ENCODE data around the gene CCNC.

CCNC gene

GRCh38 chr6:99548706-99549105, 19.8 kb downstream of the CCNC start:
- CTCF ChIA-PET, result no interaction called here
- no peak for DNase-seq (ENCODE audit: extremely low spot score)
- POLR2A ChIA-PET, result no interaction called here
- TF ChIP-seq SUZ12 (IDR thresholded peaks at IDR 0.05) (no peak), HDGF (IDR thresholded peaks at IDR 0.05; ENCODE audit: borderline replicate concordance) (no peak), FOXM1 (IDR thresholded peaks at IDR 0.05; ENCODE audit: borderline replicate concordance) (no peak), ELF4 (IDR thresholded peaks at IDR 0.05) (no peak), FOXA1 (IDR thresholded peaks at IDR 0.05) (no peak), L3MBTL2 (conservative IDR thresholded peaks at IDR 0.05) (no peak), ZNF384 (IDR thresholded peaks at IDR 0.05) (no peak), BHLHE40 (IDR thresholded peaks at IDR 0.05; ENCODE audit: borderline replicate concordance) (no peak), FOXK2 (IDR thresholded peaks at IDR 0.05) (no peak)

DNA sequence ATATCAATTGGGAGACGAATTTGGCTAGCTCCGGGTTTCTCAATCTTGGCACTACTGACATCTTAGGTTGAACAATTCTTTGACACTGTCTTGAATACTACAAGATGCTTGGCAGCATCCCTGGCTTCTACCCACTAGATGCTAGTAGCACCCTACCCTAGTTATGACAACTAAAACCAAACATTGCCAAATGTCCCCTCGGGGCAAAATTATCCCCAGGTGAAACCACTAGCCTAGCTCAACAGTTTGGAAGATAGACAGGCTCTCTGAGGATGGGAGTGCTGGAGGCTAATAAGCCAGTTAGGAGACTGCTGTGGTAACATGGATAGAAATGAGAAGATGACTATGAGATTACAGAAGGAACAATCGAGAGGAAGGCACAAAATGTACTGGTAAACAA, 20.9 kb downstream of the CCNC start:
- DNase-seq (ENCODE audit: extremely low spot score), result no peak
- POLR2A ChIA-PET, result interaction anchor here (1.0 kb wide), 1 partner anchor 21 kb away, joined by 5 read pairs; the partner anchor contains the start of gene CCNC
- CTCF ChIA-PET, result no interaction called here
- no peak for TF ChIP-seq L3MBTL2 (conservative IDR thresholded peaks at IDR 0.05)
- TF ChIP-seq SUZ12 (IDR thresholded peaks at IDR 0.05), result no peak
- no peak for TF ChIP-seq BHLHE40 (IDR thresholded peaks at IDR 0.05; ENCODE audit: borderline replicate concordance)
- no peak for TF ChIP-seq ARNT (IDR thresholded peaks at IDR 0.05)
- no peak for TF ChIP-seq FOXK2 (IDR thresholded peaks at IDR 0.05)
- no peak for TF ChIP-seq NFRKB (IDR thresholded peaks at IDR 0.05)
- TF ChIP-seq FOXA1 (IDR thresholded peaks at IDR 0.05), result no peak
- no peak for TF ChIP-seq LEF1 (IDR thresholded peaks at IDR 0.05; ENCODE audit: borderline replicate concordance)
- TF ChIP-seq ZNF384 (IDR thresholded peaks at IDR 0.05), result no peak
- no peak for TF ChIP-seq CTBP1 (IDR thresholded peaks at IDR 0.05; ENCODE audit: borderline replicate concordance)
- no peak for TF ChIP-seq ELF4 (IDR thresholded peaks at IDR 0.05)
- TF ChIP-seq SP1 (IDR thresholded peaks at IDR 0.05), result no peak

- no peak for TF ChIP-seq SUZ12 (IDR thresholded peaks at IDR 0.05)
- no peak for TF ChIP-seq FOXK2 (IDR thresholded peaks at IDR 0.05)
- no peak for TF ChIP-seq L3MBTL2 (conservative IDR thresholded peaks at IDR 0.05)
- TF ChIP-seq ZNF384 (IDR thresholded peaks at IDR 0.05), result no peak
- POLR2A ChIA-PET, result no interaction called here
- CTCF ChIA-PET, result interaction anchor here (0.6 to 0.7 kb wide), 2 partner anchors 75 to 1301 kb away, joined by 3 to 8 read pairs; no protein-coding TSS in a partner anchor
- DNase-seq (ENCODE audit: extremely low spot score), result no peak
Observed at GRCh38 chr6:99545442-99545841, 23.0 kb downstream of the CCNC start.

GRCh38 chr6:99543968-99544367, 24.5 kb downstream of the CCNC start:
- CTCF ChIA-PET, result no interaction called here
- TF ChIP-seq SUZ12 (IDR thresholded peaks at IDR 0.05) (no peak), SP1 (IDR thresholded peaks at IDR 0.05) (no peak), ARNT (IDR thresholded peaks at IDR 0.05) (no peak), FOXA1 (IDR thresholded peaks at IDR 0.05) (no peak), CTBP1 (IDR thresholded peaks at IDR 0.05; ENCODE audit: borderline replicate concordance) (no peak), HDGF (IDR thresholded peaks at IDR 0.05; ENCODE audit: borderline replicate concordance) (no peak), L3MBTL2 (conservative IDR thresholded peaks at IDR 0.05) (no peak), TARDBP (IDR thresholded peaks at IDR 0.05) (no peak), FOXM1 (IDR thresholded peaks at IDR 0.05; ENCODE audit: borderline replicate concordance) (no peak), ELF4 (IDR thresholded peaks at IDR 0.05) (no peak), FOXK2 (IDR thresholded peaks at IDR 0.05) (no peak), ZNF384 (IDR thresholded peaks at IDR 0.05) (no peak), NFRKB (IDR thresholded peaks at IDR 0.05) (no peak), LEF1 (IDR thresholded peaks at IDR 0.05; ENCODE audit: borderline replicate concordance) (no peak), BHLHE40 (IDR thresholded peaks at IDR 0.05; ENCODE audit: borderline replicate concordance) (no peak)
- TF ChIP-seq, protein P1, sequence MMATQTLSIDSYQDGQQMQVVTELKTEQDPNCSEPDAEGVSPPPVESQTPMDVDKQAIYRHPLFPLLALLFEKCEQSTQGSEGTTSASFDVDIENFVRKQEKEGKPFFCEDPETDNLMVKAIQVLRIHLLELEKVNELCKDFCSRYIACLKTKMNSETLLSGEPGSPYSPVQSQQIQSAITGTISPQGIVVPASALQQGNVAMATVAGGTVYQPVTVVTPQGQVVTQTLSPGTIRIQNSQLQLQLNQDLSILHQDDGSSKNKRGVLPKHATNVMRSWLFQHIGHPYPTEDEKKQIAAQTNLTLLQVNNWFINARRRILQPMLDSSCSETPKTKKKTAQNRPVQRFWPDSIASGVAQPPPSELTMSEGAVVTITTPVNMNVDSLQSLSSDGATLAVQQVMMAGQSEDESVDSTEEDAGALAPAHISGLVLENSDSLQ (IDR thresholded peaks at IDR 0.05), result no peak
- POLR2A ChIA-PET, result no interaction called here
- DNase-seq (ENCODE audit: extremely low spot score), result no peak

- DNase-seq (ENCODE audit: extremely low spot score), result no peak
- CTCF ChIA-PET, result interaction anchor here (0.6 kb wide), 1 partner anchor 716 kb away, joined by 3 read pairs; no protein-coding TSS in a partner anchor
- TF ChIP-seq LEF1 (IDR thresholded peaks at IDR 0.05; ENCODE audit: borderline replicate concordance), result no peak
- TF ChIP-seq SP1 (IDR thresholded peaks at IDR 0.05), result no peak
- TF ChIP-seq L3MBTL2 (conservative IDR thresholded peaks at IDR 0.05), result no peak
- TF ChIP-seq, protein P1 (IDR thresholded peaks at IDR 0.05), result no peak
- TF ChIP-seq ARNT (IDR thresholded peaks at IDR 0.05), result no peak
- no peak for TF ChIP-seq ELF4 (IDR thresholded peaks at IDR 0.05)
- no peak for TF ChIP-seq CTBP1 (IDR thresholded peaks at IDR 0.05; ENCODE audit: borderline replicate concordance)
- no peak for TF ChIP-seq FOXM1 (IDR thresholded peaks at IDR 0.05; ENCODE audit: borderline replicate concordance)
- TF ChIP-seq HDGF (IDR thresholded peaks at IDR 0.05; ENCODE audit: borderline replicate concordance), result no peak
- TF ChIP-seq TARDBP (IDR thresholded peaks at IDR 0.05), result no peak
- no peak for TF ChIP-seq NFRKB (IDR thresholded peaks at IDR 0.05)
- no peak for TF ChIP-seq FOXK2 (IDR thresholded peaks at IDR 0.05)
- TF ChIP-seq SUZ12 (IDR thresholded peaks at IDR 0.05), result no peak
- no peak for TF ChIP-seq FOXA1 (IDR thresholded peaks at IDR 0.05)
- TF ChIP-seq ZNF384 (IDR thresholded peaks at IDR 0.05), result no peak
- TF ChIP-seq BHLHE40 (IDR thresholded peaks at IDR 0.05; ENCODE audit: borderline replicate concordance), result no peak
- POLR2A ChIA-PET, result interaction anchor here (1.8 to 1.9 kb wide), 2 partner anchors 9 to 38 kb away, joined by 5 read pairs; partner anchors contain the start of gene CCNC
Observed at GRCh38 chr6:99530627-99531026, 37.8 kb downstream of the CCNC start.

GRCh38 chr6:99522531-99522930, 45.9 kb downstream of the CCNC start:
- CTCF ChIA-PET, result interaction anchor here (1.9 kb wide), 1 partner anchor 46 kb away, joined by 4 read pairs; the partner anchor contains the start of gene CCNC
- POLR2A ChIA-PET, result interaction anchor here (1.3 to 3.4 kb wide), 3 partner anchors 16 to 46 kb away, joined by 4 to 22 read pairs (median 7); partner anchors contain the start of gene CCNC
- no peak for DNase-seq (ENCODE audit: extremely low spot score)
- TF ChIP-seq SP1 (IDR thresholded peaks at IDR 0.05), result no peak
- TF ChIP-seq FOXA1 (IDR thresholded peaks at IDR 0.05), result no peak
- TF ChIP-seq CTBP1 (IDR thresholded peaks at IDR 0.05; ENCODE audit: borderline replicate concordance), result no peak
- no peak for TF ChIP-seq HDGF (IDR thresholded peaks at IDR 0.05; ENCODE audit: borderline replicate concordance)
